A673 (cell line): ENCODE measurements around the gene SHROOM3.

Experiments
- CTCF ChIP-seq: fragments of 300-800, 200-600 bp; sonication (generic); conservative IDR thresholded peaks from 2 replicates; pipeline ENCODE4 v1.5.1; 2017; ENCODE audit warnings: low read depth, mild to moderate bottlenecking, antibody characterized with exemption, low read length, moderate library complexity, mixed read lengths
- EZH2 ChIP-seq: fragments of 200-600 bp; sonication (generic); IDR thresholded peaks from 2 replicates; pipeline ENCODE4 v1.6.1; 2017; ENCODE audit warnings: borderline replicate concordance, low read depth, mild to moderate bottlenecking, mixed read lengths, antibody characterized with exemption, low read length; ENCODE audit not compliant: poor library complexity, severe bottlenecking

DNA sequence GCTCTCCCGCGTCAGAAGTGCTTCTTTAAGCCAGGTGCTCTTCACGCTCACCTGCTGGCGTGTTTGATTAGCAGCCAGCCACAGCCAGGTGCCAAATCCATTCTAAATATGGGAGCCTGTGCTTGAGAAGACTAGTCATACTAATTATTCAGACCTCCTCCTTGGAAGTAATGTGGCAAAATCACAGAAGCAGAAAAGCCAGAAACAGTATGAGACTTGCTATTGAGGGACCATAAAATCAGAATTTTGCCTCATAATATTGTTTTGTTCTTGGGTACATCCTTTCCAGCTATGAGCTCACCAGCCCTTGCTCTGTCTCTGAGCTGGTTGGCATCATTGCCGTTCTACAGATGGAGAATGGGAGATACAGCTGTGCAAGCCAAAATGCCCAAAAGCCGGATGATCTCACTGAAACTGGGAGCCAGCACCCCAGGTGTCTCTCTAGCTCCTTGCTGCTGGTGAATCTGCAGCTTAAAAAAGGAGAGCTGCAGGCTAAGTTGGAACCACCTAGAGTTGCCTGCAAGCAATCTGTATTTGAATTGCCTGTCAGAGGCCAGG, 205.4 kb downstream of the SHROOM3 start:
- TF ChIP-seq CTCF = no peak
- no peak for TF ChIP-seq EZH2
